HG03520 (cell line): ENCODE data around the gene AJAP1.
"Not testable (repeated sequence)": the region's sequence is repeated elsewhere in the genome, so short reads cannot be mapped to it uniquely, and the experiment has no call there.

Experiments used
- ATAC-seq: cut with Tn5 transposase; IDR thresholded peaks from one replicate; pipeline ENCODE4 v1.9.1; 2021; ENCODE audit warnings: mild to moderate bottlenecking, moderate library complexity; ENCODE audit not compliant: unreplicated experiment

Gene AJAP1

DNA sequence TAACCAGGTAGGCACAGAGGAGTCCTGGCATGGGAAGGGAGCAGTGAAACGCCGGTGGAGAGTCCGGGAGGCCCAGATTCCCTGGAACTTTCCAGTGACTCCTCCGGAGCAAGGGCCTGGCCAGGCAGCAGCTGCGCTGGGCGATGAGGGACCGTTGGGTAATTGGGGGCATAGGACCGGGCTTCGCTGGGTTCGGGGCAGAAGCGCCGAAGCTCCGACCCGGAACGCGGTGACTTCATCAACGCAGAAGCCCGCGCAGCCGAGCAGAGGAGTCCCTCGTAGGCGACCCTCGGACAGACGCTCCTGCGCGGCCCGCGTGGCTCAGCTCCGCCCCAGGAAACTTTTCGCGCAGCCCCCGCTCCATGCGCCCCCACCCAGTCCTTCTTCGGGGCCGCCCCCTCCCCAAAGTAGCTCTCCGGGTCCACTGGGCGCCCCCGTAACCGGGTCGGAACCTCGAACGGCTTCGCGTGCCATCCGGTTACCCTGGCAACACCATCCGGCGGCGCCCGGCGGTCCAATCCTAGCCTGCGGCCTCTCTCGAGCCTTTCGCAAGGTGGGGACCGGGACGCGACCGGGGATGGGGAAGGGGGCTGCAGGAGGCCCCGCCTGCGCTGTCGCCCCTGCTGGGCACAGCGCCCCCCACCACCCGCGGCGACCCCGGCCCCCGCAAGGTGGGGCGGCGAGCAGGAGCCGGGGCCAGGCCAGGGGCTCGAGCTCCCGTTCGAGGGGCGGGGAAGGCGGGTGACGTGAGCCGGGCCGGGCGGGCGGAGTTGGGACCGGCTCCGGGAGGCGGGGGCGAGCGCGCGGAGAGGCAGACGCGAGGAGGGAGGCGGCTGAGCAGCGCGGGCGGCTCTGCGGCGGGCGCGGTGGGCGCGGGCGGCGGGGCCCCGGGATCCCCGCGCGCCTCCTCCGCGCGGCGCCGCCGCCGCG is at the start of gene AJAP1:
Gene AJAP1, plus strand, starts transcription at position 814 of the 930 bp plus-strand sequence. CDS start 817 bp downstream, outside the sequence.
- no peak for ATAC-seq

GRCh38 chr1:4605158-4605557 is 49.3 kb upstream of the AJAP1 start:
- ATAC-seq: no peak

DNA sequence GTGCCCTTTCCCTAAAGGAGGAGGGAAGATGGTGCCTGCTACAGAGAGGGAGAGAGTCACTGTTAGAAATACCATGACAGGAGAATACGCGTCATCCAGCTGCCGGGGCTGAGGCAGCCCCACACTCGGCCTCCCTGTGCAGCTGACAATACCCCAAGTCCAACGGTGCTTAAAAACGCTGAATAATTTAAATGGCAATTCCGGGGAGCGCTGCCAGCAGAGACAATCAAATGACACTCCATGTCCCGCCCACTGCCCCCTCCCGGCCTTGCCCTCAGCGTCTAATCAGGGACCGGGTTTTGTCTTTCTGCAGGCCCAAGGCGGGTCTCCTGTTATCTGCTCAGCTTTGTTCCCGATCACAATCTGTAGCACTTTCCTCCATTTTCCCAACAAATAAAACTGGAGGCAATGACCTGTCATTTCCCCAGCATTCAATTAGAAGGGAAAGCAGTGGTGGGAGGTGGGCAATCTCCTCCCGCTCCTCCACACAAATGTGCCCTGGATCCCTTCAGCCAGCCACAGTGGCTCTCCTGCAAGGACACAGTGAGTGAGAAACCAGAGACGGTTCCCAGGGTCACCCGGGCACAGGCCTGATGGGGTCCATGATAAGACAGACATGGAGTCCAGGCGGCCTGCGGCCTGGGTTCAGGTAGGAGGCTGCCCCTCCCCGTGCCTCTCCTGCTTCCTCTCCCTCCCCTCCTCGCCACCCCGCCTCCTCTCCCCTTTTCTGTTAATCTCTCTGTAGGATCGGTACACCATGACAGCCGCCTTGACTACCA is 42.7 kb upstream of the AJAP1 start:
- ATAC-seq: no peak

GRCh38 chr1:4612991-4613390 is 41.4 kb upstream of the AJAP1 start:
- ATAC-seq: no peak

DNA sequence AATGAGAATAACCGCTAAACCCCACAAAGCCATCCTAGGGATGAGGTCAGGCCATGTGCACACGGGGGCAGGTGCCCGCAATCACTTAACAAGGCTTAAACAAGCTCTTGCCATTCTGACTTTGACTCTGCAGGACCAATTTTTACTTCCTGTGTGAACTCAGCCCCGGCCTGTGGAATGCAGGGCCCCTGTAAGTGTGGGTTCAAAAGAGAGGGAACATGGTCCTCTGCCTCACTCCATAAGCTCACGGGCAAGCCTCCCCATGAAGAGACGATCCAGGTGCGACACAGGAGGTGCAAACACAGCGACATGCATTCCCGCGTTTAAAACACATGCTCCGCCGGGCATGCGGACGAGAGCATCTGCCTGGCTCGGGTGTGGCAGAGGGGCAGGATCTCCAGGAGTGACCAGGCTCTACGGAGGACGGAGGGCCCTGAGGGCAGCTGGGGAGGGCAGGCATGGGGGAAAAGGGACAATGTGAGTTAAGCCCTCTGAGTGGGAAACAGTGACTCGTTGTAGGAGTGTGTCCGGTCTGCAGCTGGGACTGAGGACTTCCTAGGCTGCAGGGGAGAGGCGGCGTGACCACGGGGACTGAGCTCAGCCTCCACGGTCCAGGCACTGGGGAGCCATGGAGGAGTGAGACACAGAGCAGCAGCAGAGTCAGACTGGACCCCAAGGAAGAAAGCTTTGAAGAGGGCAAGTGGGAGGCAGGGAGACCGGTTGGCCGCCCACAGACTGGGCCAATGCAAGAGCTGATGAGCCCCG is 40.6 kb upstream of the AJAP1 start:
- no peak for ATAC-seq

- no peak for ATAC-seq
Observed at GRCh38 chr1:4614371-4615137, 39.9 kb upstream of the AJAP1 start.

DNA sequence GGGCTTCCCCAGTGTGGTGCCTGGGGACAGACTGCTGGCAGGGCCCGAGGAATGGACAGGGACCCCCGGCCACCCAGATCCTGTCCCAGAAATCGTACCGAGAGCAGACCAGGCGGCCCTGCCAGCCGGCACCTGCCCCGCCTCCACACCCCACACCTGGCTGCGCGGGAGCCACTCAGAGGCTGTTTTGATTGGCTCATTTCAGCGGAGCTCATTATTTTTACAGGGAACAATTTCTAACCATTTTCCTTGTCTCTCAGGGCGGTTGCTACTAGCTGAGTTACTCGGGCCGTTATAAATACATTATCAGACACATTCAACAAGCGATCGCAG is 39.3 kb upstream of the AJAP1 start:
- ATAC-seq: no peak

DNA sequence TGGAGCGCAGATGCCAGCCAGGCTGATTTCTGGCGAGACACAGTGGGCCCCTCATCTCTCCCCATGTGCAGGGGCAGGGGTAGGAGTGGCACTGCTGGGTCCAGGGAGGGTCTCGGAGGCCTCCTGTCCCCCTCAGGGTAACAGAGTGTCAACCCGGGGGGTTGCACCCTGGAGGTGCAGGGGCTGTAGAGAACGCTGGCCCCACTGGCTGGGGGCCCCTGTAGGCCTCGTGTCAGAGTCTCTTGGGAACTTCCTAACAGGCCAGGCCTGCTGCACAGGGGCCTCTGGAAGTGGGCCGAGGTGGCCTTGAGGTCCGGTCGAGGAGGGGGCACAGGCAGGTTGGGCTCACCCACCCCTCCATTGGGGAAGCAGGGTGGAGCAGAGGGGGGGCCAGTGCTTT is 38.9 kb upstream of the AJAP1 start:
- no peak for ATAC-seq

- ATAC-seq: no peak
Observed at GRCh38 chr1:4616831-4617465, 37.5 kb upstream of the AJAP1 start.

DNA sequence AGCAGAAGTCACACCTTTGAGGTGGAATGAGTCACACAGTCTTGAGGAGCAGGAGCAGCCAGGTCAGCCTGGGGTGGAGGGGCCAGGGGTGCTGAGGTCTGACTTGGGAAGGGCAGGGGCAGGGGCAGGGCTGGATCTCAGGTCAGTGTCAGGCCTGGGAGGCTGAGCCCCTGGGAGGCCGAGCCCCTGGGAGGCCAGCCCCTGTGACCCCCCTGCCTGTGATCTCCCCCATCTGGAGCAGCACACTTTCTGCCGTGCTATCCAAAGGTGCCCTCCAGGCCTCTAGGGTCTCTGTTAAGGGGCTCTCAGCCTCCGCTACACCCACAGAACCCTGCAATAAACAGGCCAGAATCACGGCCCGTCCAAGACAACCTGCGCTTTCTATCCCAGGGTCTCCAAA is 36.9 kb upstream of the AJAP1 start:
- no peak for ATAC-seq

GRCh38 chr1:4618827-4619226 is 35.6 kb upstream of the AJAP1 start:
- not testable (repeated sequence) for ATAC-seq

- ATAC-seq: no peak
Observed at GRCh38 chr1:4621646-4622045, 32.8 kb upstream of the AJAP1 start.

GRCh38 chr1:4622821-4623220 is 31.6 kb upstream of the AJAP1 start:
- no peak for ATAC-seq

DNA sequence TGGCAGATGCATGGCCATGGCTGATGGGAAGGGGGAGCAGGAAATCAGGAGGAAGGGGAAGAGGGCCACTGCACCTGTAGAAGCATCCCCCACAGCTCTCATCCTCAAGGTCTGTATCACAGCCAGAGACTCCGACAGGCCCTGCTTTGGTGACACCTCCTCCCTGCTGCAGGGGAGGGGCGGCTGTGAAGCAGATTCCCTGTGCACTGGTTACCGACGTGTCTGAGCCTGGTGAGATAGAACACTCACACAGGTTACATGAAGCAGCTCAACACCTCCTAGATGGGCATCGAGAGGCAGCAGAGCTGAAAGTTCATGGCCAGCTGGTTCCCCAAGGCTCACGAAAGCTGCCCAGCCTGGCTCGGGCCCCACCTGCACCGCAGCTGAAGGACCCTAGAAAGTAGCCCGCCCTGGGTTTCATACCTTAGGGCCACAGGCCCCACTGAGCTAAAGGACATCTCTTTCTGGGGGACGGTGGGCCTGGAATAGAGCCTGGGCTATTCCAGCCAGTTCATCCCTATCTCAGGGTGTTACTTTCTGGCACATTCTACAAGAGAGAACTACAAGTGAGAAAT is 30.2 kb upstream of the AJAP1 start:
- no peak for ATAC-seq

DNA sequence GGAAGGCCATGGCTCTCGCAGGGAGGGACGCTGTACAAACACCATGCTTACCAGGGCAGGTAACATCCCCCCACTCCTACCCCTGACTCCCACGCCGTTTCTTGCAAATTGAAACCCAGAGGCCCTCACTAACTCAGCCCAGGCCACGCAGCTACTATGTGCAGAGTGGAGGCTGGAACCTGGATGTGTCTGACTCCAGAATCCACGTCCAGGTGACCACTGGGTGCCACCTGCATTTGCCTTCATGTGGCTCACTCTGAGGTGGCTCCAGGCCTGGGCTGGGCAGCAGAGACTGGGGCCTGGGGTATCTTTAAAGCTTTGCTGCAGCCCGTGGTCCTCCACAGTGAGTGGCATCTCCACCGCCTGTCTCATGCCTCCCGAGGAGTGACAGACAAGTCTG is 29.6 kb upstream of the AJAP1 start:
- ATAC-seq: no peak

GRCh38 chr1:4626061-4626460 is 28.3 kb upstream of the AJAP1 start:
- ATAC-seq: no peak

GRCh38 chr1:4626560-4627319 is 27.7 kb upstream of the AJAP1 start:
- no peak for ATAC-seq

- no peak for ATAC-seq
Observed at GRCh38 chr1:4627353-4627752, 27.1 kb upstream of the AJAP1 start.

GRCh38 chr1:4628992-4629391 is 25.4 kb upstream of the AJAP1 start:
- no peak for ATAC-seq
